HepG2 (cell line): ENCODE data around the gene OS9. TPM values are rescaled to one million over a fixed set of nuclear protein-coding genes. Genes with fewer than 3 reads are reported as not detected.

Source experiments
- ARID4A ChIP-seq: sonication (generic); formaldehyde crosslinking; IDR thresholded peaks from 2 replicates; pipeline ENCODE4 v1.5.0; 2020; ENCODE audit warnings: mild to moderate bottlenecking, missing genetic modification reagents, borderline replicate concordance
- ARNTL ChIP-seq: sonication (generic); formaldehyde crosslinking; IDR thresholded peaks from 2 replicates; pipeline ENCODE4 v1.4.0; 2020; ENCODE audit warnings: mild to moderate bottlenecking, missing genetic modification reagents
- ATF4 ChIP-seq, 2 experiments: fragments of 450-650 bp in 1 of 2; sonication (generic) in 1 of 2; formaldehyde crosslinking; IDR thresholded peaks; 2 replicates each; pipeline versions ENCODE4 v1.5.0 to v1.8.0; 2020 to 2022; ENCODE audit warnings: mild to moderate bottlenecking in 1 of 2, missing genetic modification reagents in 1 of 2
- ERF ChIP-seq: IDR thresholded peaks from 2 replicates; pipeline ENCODE4 v1.6.1; 2018; ENCODE audit warnings: missing biosample characterization, missing genetic modification reagents
- FOXP1 ChIP-seq, 2 experiments: fragments of 450-650 bp in 1 of 2; IDR thresholded peaks; 2 replicates each; pipeline ENCODE4 v1.6.1; 2017 to 2018; ENCODE audit warnings: antibody characterized with exemption in 1 of 2
- HNRNPUL1 ChIP-seq: fragments of 200-400 bp; formaldehyde crosslinking; IDR thresholded peaks from 2 replicates; pipeline ENCODE4 v1.6.1; 2017; ENCODE audit warnings: low read depth, mild to moderate bottlenecking, low read length, moderate library complexity
- NFE2L2 ChIP-seq: fragments of 150-350 bp; IDR thresholded peaks from 2 replicates; pipeline ENCODE4 v1.6.1; 2014; ENCODE audit warnings: low read length
- PLRG1 ChIP-seq: fragments of 450-650 bp; conservative IDR thresholded peaks from 2 replicates; pipeline ENCODE4 v1.6.1; 2016
- REL ChIP-seq: sonication (generic); formaldehyde crosslinking; conservative IDR thresholded peaks from 2 replicates; pipeline ENCODE4 v1.8.0; 2022; ENCODE audit warnings: mild to moderate bottlenecking, missing genetic modification reagents, moderate library complexity
- TFAP4 ChIP-seq: sonication (generic); IDR thresholded peaks from 2 replicates; pipeline ENCODE4 v1.6.1; 2016; ENCODE audit warnings: low read depth, borderline replicate concordance
- TFDP1 ChIP-seq: IDR thresholded peaks from 2 replicates; pipeline ENCODE4 v1.6.1; 2016; ENCODE audit warnings: missing compliant biosample characterization, missing genetic modification reagents, borderline replicate concordance
- TSC22D2 ChIP-seq: sonication (generic); formaldehyde crosslinking; IDR thresholded peaks from 2 replicates; pipeline ENCODE4 v1.5.1; 2020; ENCODE audit warnings: missing genetic modification reagents, mild to moderate bottlenecking, borderline replicate concordance
- ZBTB21 ChIP-seq: sonication (generic); formaldehyde crosslinking; IDR thresholded peaks from 2 replicates; pipeline ENCODE4 v1.4.0; 2020; ENCODE audit warnings: missing genetic modification reagents
- ZBTB7B ChIP-seq: sonication (generic); formaldehyde crosslinking; IDR thresholded peaks from 2 replicates; pipeline ENCODE4 v1.4.0; 2020; ENCODE audit warnings: missing genetic modification reagents
- ZFP90 ChIP-seq: sonication (generic); formaldehyde crosslinking; IDR thresholded peaks from 2 replicates; pipeline ENCODE4 v1.8.0; 2022; ENCODE audit warnings: missing genetic modification reagents, mild to moderate bottlenecking, inconsistent platforms, borderline replicate concordance
- ZNF235 ChIP-seq: sonication (generic); formaldehyde crosslinking; IDR thresholded peaks from 2 replicates; pipeline ENCODE4 v1.8.1; 2023; ENCODE audit warnings: mild to moderate bottlenecking, missing genetic modification reagents, borderline replicate concordance
- ZNF496 ChIP-seq: sonication (generic); formaldehyde crosslinking; IDR thresholded peaks from 2 replicates; pipeline ENCODE4 v1.8.1; 2023; ENCODE audit warnings: mild to moderate bottlenecking, moderate library complexity, missing genetic modification reagents; ENCODE audit not compliant: insufficient replicate concordance
- ZNF530 ChIP-seq: sonication (generic); formaldehyde crosslinking; IDR thresholded peaks from 2 replicates; pipeline ENCODE4 v1.5.0; 2020; ENCODE audit warnings: low read depth, mild to moderate bottlenecking, missing genetic modification reagents
- ZNF572 ChIP-seq: sonication (generic); formaldehyde crosslinking; IDR thresholded peaks from 2 replicates; pipeline ENCODE4 v1.5.1; 2020; ENCODE audit warnings: mild to moderate bottlenecking, missing genetic modification reagents
- ZNF580 ChIP-seq: IDR thresholded peaks from 2 replicates; pipeline ENCODE4 v1.6.1; 2016; ENCODE audit warnings: low read depth, borderline replicate concordance
- ZSCAN30 ChIP-seq: sonication (generic); formaldehyde crosslinking; IDR thresholded peaks from 2 replicates; pipeline ENCODE4 v1.5.0; 2020; ENCODE audit warnings: mild to moderate bottlenecking, missing genetic modification reagents
- polyA plus RNA-seq, 8 experiments: library from polyadenylated mRNA; depleted of rRNA in 3 of 8; stranded (reverse) in 7 of 8; unstranded in 1 of 8; fragments of >200 nt; fragmentation: Illumina TruSeq in 4 of 8; extraction: Trizol in 4 of 8; gene quantifications; 2 replicates each; pipeline versions ENCODE4 v1.2.1 to v1.2.3, GENCODE V29; 2011 to 2016; ENCODE audit warnings: low read depth in 4 of 8, missing spikeins in 1 of 8, mixed read lengths in 1 of 8; ENCODE audit not compliant: insufficient read depth in 1 of 8
- total RNA-seq, 5 experiments: library from RNA; depleted of rRNA; stranded (reverse); fragments of >200 nt; fragmentation: Illumina TruSeq; extraction: Trizol; gene quantifications; 2 replicates each; pipeline ENCODE4 v1.2.3, GENCODE V29; 2016; ENCODE audit warnings: low read depth in 1 of 5

Gene OS9
- total and polyA plus RNA-seq, 2 of the 13 experiments (the other 11 are each of a cell fraction or from before 2014, with no cell fraction given), result 156 to 206 TPM

- TF ChIP-seq ZNF530 (CRISPR knock-in tag), result no peak
- TF ChIP-seq ERF (CRISPR knock-in tag), result peak; percentile 70
- peak; percentile 78; the same call in 1 of the 2 replicates for TF ChIP-seq TFAP4
- peak; percentile 16; the same call in 1 of the 2 replicates for TF ChIP-seq TFDP1 (CRISPR knock-in tag)
- no peak for TF ChIP-seq ZBTB21 (CRISPR knock-in tag)
- no peak for TF ChIP-seq PLRG1
- TF ChIP-seq ZNF572 (CRISPR knock-in tag), result peak; percentile 50; the same call in 1 of the 2 replicates
- TF ChIP-seq ZNF235 (CRISPR knock-in tag), result no peak; the same call in 1 of the 2 replicates
- TF ChIP-seq REL, result no peak
- TF ChIP-seq NFE2L2, result no peak
- TF ChIP-seq ARNTL, result peak; percentile 56; the same call in 1 of the 2 replicates
- no peak for TF ChIP-seq ZFP90 (CRISPR knock-in tag)
- TF ChIP-seq ZNF580 (CRISPR knock-in tag), result no peak
- TF ChIP-seq ARID4A, result peak; percentile 94
- no peak; a peak in 1 of 4 replicates for TF ChIP-seq ATF4 (CRISPR knock-in tag; IDR thresholded peaks at IDR 0.05)
- no peak for TF ChIP-seq ZNF496
- no peak for TF ChIP-seq ZSCAN30 (CRISPR knock-in tag)
- no peak for TF ChIP-seq TSC22D2
- TF ChIP-seq FOXP1 (IDR thresholded peaks at IDR 0.05), result no peak
- no peak for TF ChIP-seq FOXP1 (CRISPR knock-in tag; IDR thresholded peaks at IDR 0.05)
- no peak for TF ChIP-seq HNRNPUL1
- TF ChIP-seq ZBTB7B, result peak; percentile 45; the same call in 1 of the 2 replicates
These were observed at the start of gene OS9 (continued) for GRCh38 chr12:57693659-57694458.
